Umbilical cord (tissue), 2 donors: Measurements from ENCODE around the gene NRCAM. TPM values are rescaled to one million over a fixed set of nuclear protein-coding genes. Genes with fewer than 3 reads are reported as not detected.

Experiments used
- DNase-seq: peaks from one replicate; pipeline ENCODE4 v3.0.0-alpha.2; 2015; ENCODE audit warnings: low spot score
- total RNA-seq: library from RNA; depleted of rRNA; stranded (reverse); fragments of >200 nt; gene quantifications from one replicate; pipeline ENCODE4 v1.2.3, GENCODE V29; 2014; ENCODE audit warnings: low replicate concordance; ENCODE audit not compliant: insufficient read depth

The NRCAM gene
- total RNA-seq, 1 donor from 2014 or later: 8.9 TPM

DNA sequence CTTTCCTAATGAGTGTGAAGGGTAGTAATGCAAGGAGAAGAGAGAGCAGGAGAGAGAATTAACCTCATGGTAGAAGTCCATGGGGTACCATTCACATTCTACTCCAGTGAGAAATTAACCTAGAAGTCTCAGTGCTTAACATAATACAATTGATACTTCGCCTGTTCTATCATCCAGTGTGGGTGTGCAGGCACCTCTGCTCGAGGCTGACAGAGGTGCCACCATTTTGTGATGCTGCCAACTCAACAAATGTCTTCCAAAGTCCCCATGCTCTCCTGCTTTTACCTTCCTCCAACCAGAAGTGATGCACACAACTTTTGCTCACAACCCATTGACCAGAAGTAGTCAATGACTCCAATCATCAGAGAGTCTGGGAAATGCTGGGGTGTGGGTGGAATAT, 207.8 kb downstream of the NRCAM start:
- DNase-seq: no peak

DNA sequence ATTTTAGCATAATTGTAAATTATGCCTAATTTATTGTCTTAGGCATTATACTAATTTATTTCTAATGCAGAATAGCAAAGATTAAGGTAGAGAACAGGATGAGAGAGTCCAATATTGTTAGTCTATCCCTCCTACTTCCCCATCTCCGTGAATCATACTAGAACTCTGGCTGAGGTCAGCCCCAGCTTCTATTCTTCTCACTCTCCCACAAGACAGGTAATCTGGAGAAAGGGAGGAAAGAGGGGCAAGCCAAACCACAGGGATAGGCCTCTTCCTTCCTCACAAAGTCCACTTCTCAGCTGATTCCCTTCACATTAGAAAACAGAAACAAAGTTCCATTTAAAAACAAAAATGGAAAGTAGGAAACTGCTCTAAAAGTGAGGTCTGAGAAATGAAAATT, 208.6 kb downstream of the NRCAM start:
- DNase-seq: no peak

DNA sequence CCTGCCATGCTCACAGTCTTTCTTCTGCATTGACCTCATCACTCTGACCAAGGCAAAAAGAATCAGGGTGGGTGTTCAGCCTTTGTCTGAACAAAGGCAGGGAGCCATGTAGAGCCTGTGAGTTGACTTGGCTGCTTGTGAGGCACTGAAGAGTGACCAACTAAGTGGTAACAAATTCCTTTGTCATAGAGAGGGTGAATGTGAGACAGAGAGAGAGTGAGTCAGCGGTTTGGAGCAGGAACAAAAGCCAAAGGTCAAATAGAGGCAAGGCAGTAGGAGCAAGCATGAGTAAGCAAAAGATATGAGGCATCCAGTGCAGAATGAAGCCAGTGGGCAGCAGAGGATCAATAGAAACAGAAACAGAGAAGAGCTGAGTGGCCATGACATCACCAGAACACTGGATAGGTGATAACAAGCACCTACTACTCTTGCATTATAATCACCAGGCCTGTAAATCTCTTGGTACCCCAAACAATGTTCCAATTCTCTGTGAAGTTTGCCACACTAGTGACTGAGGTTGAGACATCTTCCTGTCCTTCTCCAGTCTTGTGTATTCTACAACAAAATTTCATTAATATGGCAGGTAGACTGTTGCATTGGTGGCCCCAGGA, 209.9 kb downstream of the NRCAM start:
- DNase-seq: no peak

DNA sequence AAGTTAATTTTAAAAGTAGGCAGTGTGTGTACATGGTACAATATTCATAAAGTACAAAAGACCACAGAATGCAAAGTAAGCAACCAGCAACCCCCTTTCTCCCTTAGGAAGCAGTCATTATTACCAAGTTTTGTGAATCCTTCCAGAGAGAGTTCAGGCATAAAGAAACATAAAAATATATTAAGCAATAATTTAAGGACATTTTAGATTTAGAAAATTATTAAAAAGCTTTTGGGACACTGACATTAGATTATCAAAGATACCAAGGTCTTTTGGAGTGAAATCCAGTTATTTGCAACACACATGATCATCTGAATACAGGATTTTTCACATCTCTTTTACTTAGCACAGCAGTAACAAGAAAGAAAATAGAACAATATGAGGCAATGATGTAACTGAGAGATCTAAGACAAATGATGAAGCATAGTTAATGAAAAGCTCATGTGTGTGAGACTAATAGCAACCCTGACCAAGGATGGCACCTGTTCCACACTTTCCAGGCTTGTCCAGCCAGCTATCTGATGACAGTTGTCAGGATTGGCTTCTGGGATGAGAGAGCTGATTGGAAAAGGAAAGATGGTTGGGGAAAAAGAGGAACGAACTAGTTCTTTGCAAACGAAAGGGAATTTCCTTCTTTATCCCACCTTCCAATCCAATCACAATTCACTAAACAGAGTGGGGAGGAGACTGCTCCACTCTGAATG, 210.6 kb downstream of the NRCAM start:
- DNase-seq: no peak

DNA sequence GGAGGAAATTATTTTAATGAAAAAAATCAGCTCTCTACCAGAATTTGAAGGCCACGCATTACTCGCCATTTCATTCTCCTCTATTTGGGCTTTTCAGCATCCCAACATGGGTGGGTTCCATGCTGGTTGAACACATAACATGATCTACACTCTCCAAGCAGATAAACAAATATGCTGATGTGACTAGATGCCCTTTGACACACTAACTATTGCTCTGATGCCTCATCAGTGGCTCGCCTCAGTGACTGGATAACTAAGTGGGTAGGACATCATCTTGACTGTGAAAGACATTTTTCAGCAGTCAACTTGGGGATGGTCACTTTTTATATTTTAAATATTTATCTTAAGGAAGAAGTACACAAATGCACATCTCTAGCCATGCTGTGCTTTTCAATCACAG, 212.1 kb downstream of the NRCAM start:
- no peak for DNase-seq

DNA sequence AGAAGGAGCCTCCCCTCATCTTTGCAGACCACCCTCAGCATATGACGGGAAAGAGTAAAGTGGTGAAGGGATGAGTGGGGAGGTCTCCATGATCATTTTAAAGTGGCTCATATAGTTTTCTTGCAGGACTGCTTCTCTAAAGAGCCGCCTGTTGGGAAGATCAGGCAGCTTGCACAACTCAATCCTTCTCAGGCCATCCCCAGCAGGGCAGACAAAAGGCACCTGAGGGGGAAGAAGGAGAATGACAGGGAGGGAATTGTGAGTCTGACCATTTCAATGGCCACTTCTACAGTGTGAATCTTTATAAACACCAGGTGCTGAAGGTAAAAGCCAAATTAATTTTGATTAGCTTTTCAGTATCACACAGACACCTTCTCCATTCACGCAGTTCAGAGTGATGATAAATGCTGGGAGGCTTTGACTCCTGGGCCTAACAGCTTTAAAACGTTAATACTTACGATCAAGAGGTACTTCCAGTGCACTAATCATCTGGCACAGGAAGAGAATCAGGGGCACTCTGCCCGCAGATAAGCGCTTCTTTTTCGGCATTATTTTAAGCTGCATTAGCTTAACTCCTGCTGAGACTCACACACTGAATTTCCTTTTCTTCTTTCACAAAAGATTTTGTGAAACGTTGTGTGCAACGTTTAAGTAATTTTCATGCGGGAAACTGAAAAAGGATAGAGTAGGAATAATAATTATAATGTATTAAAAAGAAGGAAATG, 216.6 kb downstream of the NRCAM start:
- DNase-seq: no peak

DNA sequence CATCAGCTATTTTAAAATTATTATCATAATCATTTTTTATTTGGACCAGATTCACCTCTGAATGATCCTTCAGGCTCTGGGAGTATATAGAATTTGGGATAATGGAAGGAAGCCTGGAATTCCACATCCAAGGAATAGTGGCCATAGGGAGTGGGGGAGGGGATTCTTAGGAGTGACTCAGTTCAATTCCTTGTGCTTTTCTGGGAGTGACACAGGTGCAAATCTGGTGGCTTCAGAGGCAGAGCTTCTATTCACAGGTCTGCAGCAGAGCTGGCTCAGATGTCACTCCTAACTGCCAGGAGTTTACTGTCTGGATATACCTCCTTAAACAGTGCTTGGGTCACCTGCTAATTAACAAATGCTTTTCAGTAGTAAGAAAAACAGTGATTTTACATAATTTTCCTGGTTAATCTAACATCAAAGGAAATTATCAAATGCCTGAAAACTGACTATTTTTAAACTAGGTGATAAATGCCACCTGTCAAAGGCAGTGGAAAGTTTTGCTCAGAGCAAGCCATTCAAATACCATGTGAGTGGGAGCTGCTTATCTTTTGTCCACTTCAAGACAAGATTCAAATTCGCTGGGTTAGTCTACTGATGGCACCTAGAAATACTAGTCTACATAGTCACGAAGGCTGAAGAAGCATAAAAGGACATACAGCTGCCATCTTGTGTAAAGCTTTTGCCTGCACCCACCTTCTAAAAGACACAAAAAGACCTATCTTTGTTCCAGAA, 219.4 kb downstream of the NRCAM start:
- no peak for DNase-seq

DNA sequence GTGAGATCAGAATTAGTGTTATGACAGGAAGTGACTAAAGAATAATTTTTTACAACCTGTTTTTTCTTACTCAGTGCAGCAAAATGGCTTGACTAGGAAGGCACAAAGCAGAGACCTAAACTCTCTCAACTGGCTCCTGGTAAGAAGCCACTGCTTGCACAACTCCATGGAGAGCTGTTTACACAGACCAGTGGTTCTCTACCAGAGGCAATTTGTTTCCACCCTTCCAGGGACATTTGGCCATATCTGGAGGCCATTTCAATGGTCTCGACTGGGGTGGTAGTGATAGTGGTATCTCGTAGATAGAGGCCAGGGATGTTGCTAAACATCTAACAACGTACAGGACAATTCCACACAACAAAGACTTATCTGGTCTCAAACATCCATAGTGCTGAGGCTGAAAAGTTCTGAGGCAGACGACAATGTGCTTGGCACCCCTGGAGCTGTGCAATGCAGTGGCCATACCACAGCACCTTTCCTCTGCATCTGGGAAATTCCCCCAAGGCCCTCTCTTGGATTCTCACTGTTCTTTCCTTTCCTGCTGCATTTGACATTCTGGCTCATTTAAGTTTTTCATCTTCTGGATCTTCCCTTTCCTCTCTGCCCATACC, 220.7 kb downstream of the NRCAM start:
- DNase-seq: no peak

DNA sequence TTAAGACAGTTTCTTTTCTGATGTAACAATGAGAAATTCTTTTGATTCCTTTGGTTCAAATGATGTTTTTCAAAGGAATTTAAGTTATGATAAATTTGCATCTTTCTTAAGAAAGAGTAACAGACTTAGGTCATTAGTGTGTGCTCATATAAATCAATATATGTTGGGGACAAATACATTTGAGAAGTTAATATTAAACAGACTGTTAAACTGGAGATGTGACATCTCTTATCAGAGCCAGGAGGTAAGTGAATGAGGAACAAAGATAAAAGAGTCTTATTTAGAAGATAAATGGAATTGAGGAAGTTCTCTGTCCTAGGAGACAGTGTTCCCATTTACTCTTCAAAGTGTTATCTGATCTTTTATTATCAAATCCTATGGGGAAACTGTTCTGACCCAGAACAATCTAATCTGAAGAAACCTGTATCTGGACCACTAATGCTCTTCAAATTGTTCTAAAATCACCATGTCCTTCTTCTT, 221.2 kb downstream of the NRCAM start:
- DNase-seq: no peak

DNA sequence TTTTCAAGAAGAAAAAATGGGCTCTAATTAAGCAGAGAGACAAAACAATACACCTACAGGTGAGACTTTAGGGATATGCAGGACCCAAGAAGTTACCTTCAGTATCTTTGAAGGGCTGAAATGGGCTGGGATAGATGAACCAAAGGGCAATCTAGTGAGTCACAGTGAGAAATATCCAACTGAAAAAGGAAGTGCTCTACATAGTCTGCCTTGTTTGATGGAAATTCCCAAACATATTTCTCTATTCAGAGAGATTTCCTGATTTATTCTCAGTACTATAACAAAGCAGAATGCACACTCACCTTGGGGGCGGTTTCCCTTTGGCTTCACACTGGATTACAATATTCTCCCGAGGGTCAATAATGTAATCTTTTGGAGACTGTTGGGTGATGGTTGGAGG, 222.0 kb downstream of the NRCAM start:
- DNase-seq: no peak

DNA sequence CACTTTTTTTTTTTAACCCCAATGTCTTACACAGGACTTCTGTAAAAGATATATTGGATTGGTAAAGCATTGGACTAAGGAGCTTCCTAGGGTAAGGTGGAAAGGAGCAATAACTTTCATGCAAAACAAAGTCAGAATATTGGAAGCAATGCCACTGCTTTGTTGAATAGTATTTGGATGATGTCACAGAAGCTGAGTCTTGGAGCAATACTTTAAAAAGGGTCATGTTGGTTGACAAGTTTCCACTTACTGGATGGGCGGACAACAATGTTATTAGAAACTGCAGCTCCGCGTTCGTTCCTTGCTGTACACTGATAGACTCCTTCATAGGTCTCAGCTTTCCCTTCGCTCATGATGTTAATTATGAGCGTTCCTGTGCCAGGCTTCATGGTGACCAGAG, 224.2 kb downstream of the NRCAM start:
- no peak for DNase-seq

DNA sequence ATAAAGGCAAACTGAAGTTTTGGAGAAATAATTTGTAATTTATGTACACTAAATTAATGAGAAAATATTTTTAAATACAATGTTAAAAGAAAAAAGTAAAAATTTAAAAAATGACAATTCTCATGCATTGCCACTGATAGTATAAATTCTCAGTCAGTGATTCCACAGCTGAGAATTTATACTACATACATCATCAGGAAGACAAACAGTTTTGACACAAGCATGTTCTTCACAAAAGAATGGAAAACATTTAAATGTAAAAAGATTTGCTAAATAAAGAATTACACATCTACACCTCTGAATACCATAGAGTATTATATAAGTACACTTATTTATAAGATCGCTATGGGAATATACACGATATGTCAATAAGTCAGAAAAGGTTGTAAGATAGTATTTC, 225.0 kb downstream of the NRCAM start:
- no peak for DNase-seq

DNA sequence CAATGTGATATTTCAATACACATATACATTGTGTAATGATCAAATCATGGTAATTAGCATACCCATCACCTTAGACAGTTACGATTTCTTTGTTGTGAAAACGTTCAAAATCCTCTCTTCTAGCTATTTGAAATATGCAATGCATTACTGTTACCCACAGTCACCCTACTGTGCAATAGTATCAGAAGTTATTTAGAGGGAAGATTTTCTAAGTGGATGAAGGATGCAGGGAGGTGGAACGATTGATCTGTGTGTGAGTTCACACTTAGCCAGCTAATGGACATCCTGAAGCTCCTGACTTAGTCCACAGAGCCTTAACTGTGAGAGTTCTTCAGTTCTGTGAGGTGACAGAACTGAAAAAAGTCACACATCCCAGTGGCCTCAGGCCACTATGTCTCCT, 228.9 kb downstream of the NRCAM start:
- DNase-seq: no peak

DNA sequence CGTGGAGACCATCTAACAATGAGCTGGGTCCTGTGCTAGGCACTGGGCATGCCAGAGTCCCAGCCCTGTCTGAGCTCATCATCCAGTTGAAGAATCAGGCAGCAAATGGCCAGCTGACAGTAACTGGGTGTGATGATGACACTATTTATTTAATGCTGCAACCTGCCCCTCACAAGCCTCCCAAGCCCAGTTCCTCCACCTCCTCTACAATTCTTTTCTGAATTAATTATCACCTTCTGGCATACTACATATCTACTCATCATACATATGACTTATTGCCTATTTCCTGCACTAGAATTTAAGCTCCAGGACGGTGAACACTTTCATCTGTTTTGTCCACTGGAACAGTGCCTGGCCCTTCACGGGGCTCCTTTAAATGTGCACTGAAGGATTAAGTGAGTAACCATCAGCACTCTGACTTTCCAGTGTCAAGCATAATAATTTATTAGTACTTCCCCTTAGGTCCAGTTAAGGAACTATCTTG, 229.4 kb downstream of the NRCAM start:
- DNase-seq: no peak

DNA sequence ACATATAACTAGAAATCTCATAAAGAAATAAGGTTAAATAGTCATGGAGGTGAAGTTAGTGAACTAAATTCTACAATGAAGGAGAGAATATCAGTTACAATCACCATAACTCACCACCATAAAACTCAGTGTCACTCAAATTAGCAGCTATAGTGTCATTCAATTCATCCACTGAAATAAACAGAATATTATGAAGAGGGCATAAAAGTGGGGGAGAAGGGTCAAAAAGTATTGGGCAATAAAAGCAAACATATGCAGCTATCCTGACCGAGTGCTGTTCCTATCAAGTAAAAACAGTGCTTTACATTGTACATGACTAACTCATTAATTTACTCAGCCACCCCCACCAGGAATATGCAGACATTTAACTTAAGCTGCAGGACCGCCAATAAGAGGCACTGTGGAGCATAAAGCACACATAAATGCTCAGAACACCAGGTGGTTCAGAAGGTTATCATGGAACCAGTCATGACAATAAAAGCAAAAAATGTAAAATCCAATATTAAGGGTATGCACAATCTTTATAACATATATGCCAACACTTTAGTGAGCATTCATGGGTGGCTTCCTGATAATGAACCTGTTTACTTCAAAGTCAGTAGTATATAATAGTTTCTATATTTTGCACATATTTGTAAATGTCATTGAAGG, 230.6 kb downstream of the NRCAM start:
- DNase-seq: no peak

DNA sequence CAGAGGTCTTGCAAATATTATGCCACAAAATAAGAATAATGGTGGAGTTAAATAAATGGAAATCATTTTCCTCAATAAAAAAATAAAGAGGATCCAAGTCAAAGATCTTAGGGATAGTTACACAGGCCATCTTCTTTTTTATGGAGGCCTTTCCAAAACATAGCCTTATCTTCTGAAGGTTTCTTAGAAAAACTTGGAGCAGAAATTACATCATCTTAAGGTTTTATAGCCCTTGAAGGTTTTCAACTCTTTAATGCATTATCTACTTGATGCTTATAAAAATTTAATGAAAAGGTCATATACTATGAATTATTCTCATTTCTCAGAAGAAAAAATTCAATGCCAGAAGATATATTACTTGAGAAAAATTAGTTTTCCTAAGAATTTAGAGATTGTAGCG, 231.8 kb downstream of the NRCAM start:
- no peak for DNase-seq

DNA sequence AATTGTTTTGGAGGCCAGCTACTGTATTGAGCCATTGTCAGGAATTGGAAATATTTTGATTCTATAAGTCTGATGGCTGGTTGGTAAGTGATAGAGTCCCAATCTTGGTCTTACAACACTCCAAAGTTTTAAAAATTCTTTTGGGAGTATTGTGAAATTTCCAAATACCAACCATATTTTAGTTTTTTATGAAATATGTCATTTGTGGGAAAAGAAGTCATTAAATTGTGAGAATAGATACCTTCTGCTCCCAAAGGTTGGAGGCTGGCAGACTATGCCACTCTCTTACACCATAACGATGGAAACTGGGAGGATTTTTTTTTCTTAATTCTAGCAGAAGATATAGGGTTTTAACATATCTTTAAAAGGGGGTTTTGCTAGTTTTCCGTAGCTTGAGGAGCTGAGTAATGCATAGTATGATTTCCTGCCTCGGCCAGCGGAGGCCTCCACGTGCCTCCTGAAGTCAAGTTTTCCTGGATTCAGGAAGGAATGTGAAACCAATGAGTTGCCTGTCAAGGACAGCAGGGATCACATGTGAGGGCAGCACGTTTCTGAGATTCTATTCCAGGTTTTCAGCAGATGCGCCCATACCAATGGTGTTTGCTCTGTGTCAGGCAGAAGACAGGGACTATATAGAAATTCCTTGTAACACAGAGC, 233.9 kb downstream of the NRCAM start:
- peak; percentile 21 for DNase-seq

DNA sequence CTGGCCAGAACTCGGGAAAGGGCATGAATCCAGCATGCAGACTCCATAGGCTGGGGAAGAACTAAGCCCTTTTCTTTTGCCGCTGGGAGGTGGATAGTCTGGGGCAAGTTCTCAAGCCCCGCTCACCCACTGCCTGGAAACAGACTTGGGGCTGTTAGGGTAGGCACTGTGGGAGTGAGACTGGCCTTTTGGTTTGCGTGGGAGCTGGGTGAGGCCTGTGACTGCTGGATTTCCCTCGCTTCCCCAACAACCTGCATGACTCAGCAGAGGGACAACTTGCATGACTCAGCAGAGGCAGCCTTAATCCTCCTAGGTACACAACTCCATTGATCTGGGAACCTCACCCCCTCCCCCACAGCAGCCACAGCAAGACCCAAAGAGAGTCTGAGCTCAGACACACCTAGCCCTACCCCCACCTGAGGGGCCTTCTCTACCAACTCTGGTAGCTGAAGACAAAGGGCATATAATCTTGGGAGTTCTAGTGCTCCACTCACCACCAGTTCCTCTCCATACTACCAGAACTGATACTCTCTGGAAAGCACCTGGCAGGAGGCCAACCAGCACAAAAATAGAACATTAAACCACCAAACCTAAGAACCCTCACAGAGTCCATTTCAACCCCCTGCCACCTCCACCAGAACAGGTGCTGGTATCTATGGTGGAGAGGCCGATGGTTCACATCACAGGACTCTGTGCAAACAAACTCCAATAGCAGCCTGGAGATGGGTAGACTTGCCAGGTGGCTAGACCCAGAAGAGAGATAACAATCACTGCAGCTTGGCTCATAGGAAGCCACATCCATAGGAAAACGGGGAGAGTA, 244.6 kb downstream of the NRCAM start:
- no peak for DNase-seq

DNA sequence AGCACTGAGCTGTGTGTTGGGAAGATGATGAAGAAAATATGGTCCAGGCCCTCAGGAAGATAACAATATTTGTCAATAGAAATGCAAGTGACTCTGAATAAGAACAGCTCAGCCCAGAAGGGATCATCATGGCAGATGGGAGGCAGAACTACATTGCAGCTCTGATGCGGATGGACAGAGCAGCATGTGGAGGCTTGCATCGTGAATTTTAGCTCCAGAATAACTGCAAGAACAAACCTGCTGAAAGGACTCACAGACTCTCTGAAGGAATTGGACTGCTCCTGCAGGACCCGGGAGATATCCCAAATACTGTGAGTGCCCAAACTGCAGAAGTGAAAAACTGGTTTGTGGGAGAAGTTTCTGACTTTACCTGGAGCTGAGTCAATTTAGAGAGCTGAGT, 245.4 kb downstream of the NRCAM start:
- no peak for DNase-seq

DNA sequence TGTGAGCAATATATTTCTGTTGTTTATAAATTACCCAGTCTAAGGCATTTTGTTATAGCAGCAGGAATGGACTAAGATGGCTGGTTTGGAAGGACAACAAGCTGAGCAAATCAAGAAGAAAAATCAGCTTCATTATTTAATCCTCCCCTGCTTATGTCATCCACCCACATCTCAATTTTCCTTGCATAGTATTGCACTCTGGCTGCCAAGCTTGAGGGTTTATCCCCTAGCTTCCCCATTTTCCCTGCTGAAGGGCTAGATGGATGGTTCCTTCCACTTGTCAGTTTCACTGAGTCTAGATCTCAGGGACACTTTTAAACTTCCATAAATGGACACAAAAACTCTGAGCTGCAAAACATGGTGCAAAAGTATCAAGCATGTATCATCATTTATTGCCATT, 250.9 kb downstream of the NRCAM start:
- DNase-seq: no peak
